Measurements from ENCODE around the gene FYTTD1. TPM values are rescaled to one million over a fixed set of nuclear protein-coding genes. Genes with fewer than 3 reads are reported as not detected.

The FYTTD1 gene
- total RNA-seq, 2 experiments from 2014 or later, result 75.8 to 78.2 TPM

DNA sequence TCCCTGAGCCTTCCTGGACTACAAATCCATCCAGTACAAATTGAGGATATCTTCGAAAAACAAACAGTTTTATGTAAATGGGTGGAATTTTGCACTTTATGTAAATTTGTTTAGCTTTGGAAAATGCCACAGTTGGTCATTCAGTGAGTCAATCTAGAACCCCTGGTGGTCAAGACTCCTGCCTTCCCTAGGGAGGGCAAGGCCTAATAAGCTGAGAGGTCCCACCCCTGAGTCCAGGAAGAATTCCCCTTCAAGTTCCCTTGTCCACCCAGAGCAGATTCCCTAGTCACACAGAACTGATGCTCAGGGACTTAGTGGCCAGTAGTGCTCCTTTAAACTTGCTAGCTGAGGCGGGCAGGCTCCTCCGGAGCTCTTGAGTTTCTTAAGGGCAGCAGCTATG, 6.9 kb upstream of the FYTTD1 start:
- no peaks in the 10 kb centered on the region for H3K27me3 ChIP-seq (ENCODE audit: control insufficient read depth in 1 of 2, insufficient read depth in 2 of 2, low read length in 2 of 2)
- H3K36me3 Mint-ChIP-seq (ENCODE audit: low read depth), result no peaks in the 10 kb centered on the region
- H3K36me3 ChIP-seq (ENCODE audit: insufficient read depth, low read length), result no peaks in the 10 kb centered on the region
- no peak for DNase-seq
- TF ChIP-seq, protein P1, sequence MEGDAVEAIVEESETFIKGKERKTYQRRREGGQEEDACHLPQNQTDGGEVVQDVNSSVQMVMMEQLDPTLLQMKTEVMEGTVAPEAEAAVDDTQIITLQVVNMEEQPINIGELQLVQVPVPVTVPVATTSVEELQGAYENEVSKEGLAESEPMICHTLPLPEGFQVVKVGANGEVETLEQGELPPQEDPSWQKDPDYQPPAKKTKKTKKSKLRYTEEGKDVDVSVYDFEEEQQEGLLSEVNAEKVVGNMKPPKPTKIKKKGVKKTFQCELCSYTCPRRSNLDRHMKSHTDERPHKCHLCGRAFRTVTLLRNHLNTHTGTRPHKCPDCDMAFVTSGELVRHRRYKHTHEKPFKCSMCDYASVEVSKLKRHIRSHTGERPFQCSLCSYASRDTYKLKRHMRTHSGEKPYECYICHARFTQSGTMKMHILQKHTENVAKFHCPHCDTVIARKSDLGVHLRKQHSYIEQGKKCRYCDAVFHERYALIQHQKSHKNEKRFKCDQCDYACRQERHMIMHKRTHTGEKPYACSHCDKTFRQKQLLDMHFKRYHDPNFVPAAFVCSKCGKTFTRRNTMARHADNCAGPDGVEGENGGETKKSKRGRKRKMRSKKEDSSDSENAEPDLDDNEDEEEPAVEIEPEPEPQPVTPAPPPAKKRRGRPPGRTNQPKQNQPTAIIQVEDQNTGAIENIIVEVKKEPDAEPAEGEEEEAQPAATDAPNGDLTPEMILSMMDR (IDR thresholded peaks at IDR 0.05), result no peak
- ChIA-PET POLR2A (interaction anchor here (0.6 to 1.2 kb wide), 3 partner anchors 31 to 66 kb away, joined by 3 to 5 read pairs (median 3); partner anchors contain the start of gene LRCH3), CTCF (no interaction called here)
- no peaks in the 10 kb centered on the region for H3K9me3 ChIP-seq (ENCODE audit: control insufficient read depth in 1 of 2, insufficient read depth in 1 of 2, low read length in 2 of 2)
- H3K27me3 Mint-ChIP-seq, result no peaks in the 10 kb centered on the region
- peaks cover 3% of the 10 kb centered on the region for H3K4me1 Mint-ChIP-seq (ENCODE audit: low read depth)
- intact Hi-C loops (cut with DNase I, micrococcal nuclease), result no loop called here
- no peak for ATAC-seq (ENCODE audit: poor library complexity)
- H3K27ac Mint-ChIP-seq, result no peak overlapping the region
- peaks cover 3% of the 10 kb centered on the region for H3K4me1 ChIP-seq (ENCODE audit: insufficient read depth, low read length)
- H3K4me3 ChIP-seq (ENCODE audit: low read length), result no peak overlapping the region
- no peak overlapping the region for H3K4me3 Mint-ChIP-seq
- H3K27ac ChIP-seq (ENCODE audit: low read depth in 1 of 2, low read length in 2 of 2), result no peak overlapping the region
- no peaks in the 10 kb centered on the region for H3K9me3 Mint-ChIP-seq

DNA sequence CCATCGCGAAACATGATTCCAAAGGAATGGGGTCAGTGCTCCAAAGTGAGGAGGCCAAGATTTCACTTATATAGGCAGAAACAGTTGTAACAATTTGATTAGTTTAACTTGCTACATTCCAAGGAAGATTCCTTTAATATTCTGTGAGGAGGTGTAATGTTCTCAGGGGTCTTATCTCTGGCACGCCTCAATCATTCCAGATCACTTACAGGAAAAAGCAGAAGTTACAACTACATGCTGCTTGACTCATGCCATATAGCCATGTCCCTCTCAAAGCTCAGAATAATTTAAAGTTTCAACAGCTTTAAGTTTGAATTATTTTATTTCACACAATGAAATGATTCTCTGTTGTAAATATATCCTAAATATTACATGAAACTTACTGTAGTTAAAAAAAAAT, 3.5 kb upstream of the FYTTD1 start:
- Histone ChIP-seq H3K4me1 (ENCODE audit: insufficient read depth, low read length) (peaks cover 6% of the 10 kb centered on the region), H3K4me3 (ENCODE audit: low read length) (no peak overlapping the region), H3K27me3 (ENCODE audit: control insufficient read depth in 1 of 2, insufficient read depth in 2 of 2, low read length in 2 of 2) (no peaks in the 10 kb centered on the region), H3K9me3 (ENCODE audit: control insufficient read depth in 1 of 2, insufficient read depth in 1 of 2, low read length in 2 of 2) (no peaks in the 10 kb centered on the region), H3K36me3 (ENCODE audit: insufficient read depth, low read length) (no peaks in the 10 kb centered on the region), H3K27ac (ENCODE audit: low read depth in 1 of 2, low read length in 2 of 2) (no peak overlapping the region)
- intact Hi-C loops (cut with DNase I, micrococcal nuclease), result no loop called here
- H3K4me3 Mint-ChIP-seq, result no peak overlapping the region
- CTCF ChIA-PET, result no interaction called here
- no peaks in the 10 kb centered on the region for H3K9me3 Mint-ChIP-seq
- no peak overlapping the region for H3K27ac Mint-ChIP-seq
- POLR2A ChIA-PET, result interaction anchor here (0.7 kb wide), 1 partner anchor 951 kb away, joined by 3 read pairs; no protein-coding TSS in a partner anchor
- H3K36me3 Mint-ChIP-seq (ENCODE audit: low read depth), result peaks cover 14% of the 10 kb centered on the region
- ATAC-seq (ENCODE audit: poor library complexity) (no peak), DNase-seq (no peak)
- H3K27me3 Mint-ChIP-seq, result no peaks in the 10 kb centered on the region
- H3K4me1 Mint-ChIP-seq (ENCODE audit: low read depth), result peaks cover 21% of the 10 kb centered on the region
- TF ChIP-seq, protein P1 (IDR thresholded peaks at IDR 0.05), result no peak

DNA sequence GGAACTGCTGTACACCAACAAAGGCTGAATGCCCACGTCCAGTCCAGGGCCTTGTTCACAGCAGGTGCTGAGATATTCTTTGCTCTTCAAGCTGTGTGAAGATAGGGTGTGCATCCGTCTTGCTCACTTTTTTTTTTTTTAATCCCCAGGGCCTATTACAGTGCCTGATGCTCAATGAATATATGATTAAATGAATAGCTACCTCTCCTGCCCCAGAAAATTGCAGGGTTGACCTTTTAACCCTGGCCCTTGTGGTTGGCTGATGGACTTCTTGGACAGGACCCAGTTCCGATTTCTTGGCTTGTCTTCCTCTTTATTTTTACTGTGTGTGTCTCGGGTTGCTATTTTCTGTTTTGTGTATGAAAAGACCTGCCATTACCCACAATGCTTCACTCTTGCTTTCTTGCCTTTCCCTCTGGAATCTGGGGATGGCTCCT, 2.9 kb upstream of the FYTTD1 start:
- Histone ChIP-seq H3K27ac (ENCODE audit: low read depth in 1 of 2, low read length in 2 of 2) (no peak overlapping the region), H3K4me1 (ENCODE audit: insufficient read depth, low read length) (peaks cover 12% of the 10 kb centered on the region), H3K4me3 (ENCODE audit: low read length) (no peak overlapping the region), H3K36me3 (ENCODE audit: insufficient read depth, low read length) (no peaks in the 10 kb centered on the region), H3K27me3 (ENCODE audit: control insufficient read depth in 1 of 2, insufficient read depth in 2 of 2, low read length in 2 of 2) (no peaks in the 10 kb centered on the region), H3K9me3 (ENCODE audit: control insufficient read depth in 1 of 2, insufficient read depth in 1 of 2, low read length in 2 of 2) (no peaks in the 10 kb centered on the region)
- Mint-ChIP-seq H3K36me3 (ENCODE audit: low read depth) (peaks cover 14% of the 10 kb centered on the region), H3K27me3 (no peaks in the 10 kb centered on the region), H3K27ac (no peak overlapping the region), H3K4me3 (no peak overlapping the region), H3K4me1 (ENCODE audit: low read depth) (peaks cover 26% of the 10 kb centered on the region), H3K9me3 (no peaks in the 10 kb centered on the region)
- ATAC-seq (ENCODE audit: poor library complexity) (no peak), DNase-seq (peak in 1 of 14 experiments; percentile 20)
- CTCF ChIA-PET, result no interaction called here
- TF ChIP-seq, protein P1 (IDR thresholded peaks at IDR 0.05), result no peak
- POLR2A ChIA-PET, result no interaction called here
- intact Hi-C loops (cut with DNase I, micrococcal nuclease), result no loop called here

Measured in CD4-positive, alpha-beta T cell (primary cell).